IgD-negative memory B cell (primary cell): ENCODE data around the gene TXK. TPM values are rescaled to one million over a fixed set of nuclear protein-coding genes. Genes with fewer than 3 reads are reported as not detected.

ENCODE experiments used
- H3K27ac Mint-ChIP-seq, 3 donors: one replicate each; pipeline ENCODE4 v1.8.0; 2020 to 2022; ENCODE audit warnings: mild to moderate bottlenecking in 3 of 3, mixed read lengths in 3 of 3, moderate library complexity in 1 of 3
- H3K27me3 Mint-ChIP-seq: one replicate; pipeline ENCODE4 v1.8.0; 2021; ENCODE audit warnings: mixed read lengths
- H3K36me3 Mint-ChIP-seq: one replicate; pipeline ENCODE4 v1.8.0; 2020; ENCODE audit warnings: mild to moderate bottlenecking, mixed read lengths
- H3K4me1 Mint-ChIP-seq, 3 donors: one replicate each; pipeline ENCODE4 v1.8.0; 2020 to 2022; ENCODE audit warnings: mixed read lengths in 3 of 3, mild to moderate bottlenecking in 1 of 3
- H3K4me3 Mint-ChIP-seq, 4 donors: one replicate each; pipeline ENCODE4 v1.8.0; 2020 to 2022; ENCODE audit warnings: mild to moderate bottlenecking in 4 of 4, mixed read lengths in 4 of 4, moderate library complexity in 3 of 4
- H3K9me3 Mint-ChIP-seq, 3 donors: one replicate each; pipeline ENCODE4 v1.8.0; 2020 to 2021; ENCODE audit warnings: mixed read lengths in 3 of 3, mild to moderate bottlenecking in 1 of 3
- polyA plus RNA-seq: library from polyadenylated mRNA; unstranded; fragments of 300-500 nt; fragmentation: Illumina TruSeq; gene quantifications from one replicate; pipeline ENCODE4 v1.2.3, GENCODE V29; 2021

The TXK gene
- polyA plus RNA-seq, 1 donor from 2014 or later: 3.4 TPM

DNA sequence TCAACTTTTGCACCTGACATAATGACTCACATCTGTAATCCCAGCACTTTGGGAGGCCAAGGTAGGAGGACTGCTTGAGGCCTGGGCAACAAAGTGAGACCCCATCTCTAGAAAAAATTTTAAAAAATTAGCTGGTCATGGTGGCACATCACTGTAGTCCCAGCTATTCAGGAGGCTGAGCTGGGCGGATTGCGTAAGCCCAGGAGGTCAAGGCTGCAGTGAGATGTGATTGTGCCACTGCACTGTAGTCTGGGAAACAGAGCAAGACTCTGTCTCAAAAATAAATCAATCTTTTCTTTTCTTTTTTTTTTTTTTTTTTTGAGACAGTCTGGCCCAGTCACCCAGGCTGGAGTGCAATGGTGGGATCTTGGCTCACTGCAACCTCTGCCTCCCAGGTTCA is 65.0 kb downstream of the TXK start:
- Mint-ChIP-seq H3K4me3 (no peak overlapping the region), H3K9me3 (no peaks in the 10 kb centered on the region), H3K4me1 (peaks cover 0 to 1% (median 0%) of the 10 kb centered on the region in 3 donors), H3K36me3 (peaks cover 3% of the 10 kb centered on the region), H3K27me3 (no peaks in the 10 kb centered on the region), H3K27ac (no peak overlapping the region)

DNA sequence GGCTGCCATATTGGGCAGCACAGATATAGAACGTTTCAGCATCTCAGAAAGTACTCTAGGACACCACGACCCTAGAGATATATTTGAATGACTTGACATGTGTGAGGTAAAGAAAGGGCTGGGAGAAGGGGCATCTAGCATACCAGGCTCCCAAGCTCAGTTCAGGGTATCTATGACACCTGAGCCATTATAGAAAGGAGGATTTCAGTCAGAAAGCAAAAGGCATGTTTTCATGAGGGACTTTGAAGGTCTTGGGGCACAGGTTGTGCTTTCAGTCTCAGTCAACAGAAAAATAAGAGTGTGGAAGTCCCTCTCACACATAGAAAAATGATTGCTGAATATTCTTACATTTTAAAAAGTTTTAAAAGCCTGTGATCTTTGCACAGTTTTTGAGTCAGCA is 65.9 kb downstream of the TXK start:
- Mint-ChIP-seq H3K4me3 (no peak overlapping the region), H3K27ac (no peak overlapping the region), H3K9me3 (no peaks in the 10 kb centered on the region), H3K36me3 (no peaks in the 10 kb centered on the region), H3K4me1 (peaks cover 0 to 1% (median 0%) of the 10 kb centered on the region in 3 donors), H3K27me3 (no peaks in the 10 kb centered on the region)

DNA sequence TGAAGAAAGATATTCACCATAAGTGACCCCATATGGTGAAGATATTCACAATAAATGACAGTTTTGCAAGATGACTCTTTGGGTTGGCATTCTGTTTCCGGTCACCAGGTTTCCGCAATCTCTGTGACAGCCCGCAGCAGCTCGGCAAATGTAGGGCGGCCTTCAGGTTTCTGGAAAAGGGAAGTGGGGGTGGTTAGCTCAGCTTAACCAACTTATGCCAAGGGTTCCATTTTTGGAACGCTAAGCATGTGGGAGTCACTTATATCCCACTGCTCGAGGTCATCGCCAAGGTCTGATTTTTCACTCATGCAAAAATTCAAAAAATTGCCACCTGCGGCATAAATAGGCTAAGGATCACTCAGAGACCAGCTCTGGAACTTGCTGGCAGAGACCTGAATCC is 66.5 kb downstream of the TXK start:
- Mint-ChIP-seq H3K36me3 (peaks cover 2% of the 10 kb centered on the region), H3K4me3 (no peak overlapping the region), H3K27ac (no peak overlapping the region), H3K9me3 (no peaks in the 10 kb centered on the region), H3K4me1 (peaks cover 0 to 1% (median 0%) of the 10 kb centered on the region in 3 donors), H3K27me3 (no peaks in the 10 kb centered on the region)

DNA sequence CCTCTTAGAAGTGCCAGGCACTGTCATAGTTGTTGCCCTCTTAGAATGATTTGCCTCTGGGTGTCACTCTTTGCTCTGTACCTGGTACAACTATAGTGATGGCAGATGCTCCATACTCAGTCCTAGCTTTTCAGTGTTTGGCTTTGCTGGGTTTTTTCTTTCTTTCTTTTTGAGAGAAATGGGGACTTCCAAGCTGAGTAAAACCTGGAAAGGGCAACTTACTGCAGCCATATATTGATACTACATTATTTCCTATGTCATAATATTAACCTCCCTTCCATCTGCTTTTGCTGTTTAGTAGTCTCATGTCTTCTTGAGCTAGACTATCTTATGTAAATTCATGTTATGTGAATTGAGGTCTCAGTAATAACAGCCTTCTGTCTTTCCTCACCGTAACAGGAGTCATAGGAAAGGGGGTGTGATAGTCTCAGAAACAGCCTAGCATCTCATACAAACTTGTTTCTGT is 68.4 kb downstream of the TXK start:
- peaks cover 2% of the 10 kb centered on the region for H3K27me3 Mint-ChIP-seq
- peaks cover 0 to 1% (median 0%) of the 10 kb centered on the region in 3 donors for H3K4me1 Mint-ChIP-seq
- H3K27ac Mint-ChIP-seq: no peak overlapping the region
- H3K4me3 Mint-ChIP-seq: no peak overlapping the region
- peaks cover 2% of the 10 kb centered on the region for H3K36me3 Mint-ChIP-seq
- peaks cover 0 to 3% (median 0%) of the 10 kb centered on the region in 3 donors for H3K9me3 Mint-ChIP-seq

DNA sequence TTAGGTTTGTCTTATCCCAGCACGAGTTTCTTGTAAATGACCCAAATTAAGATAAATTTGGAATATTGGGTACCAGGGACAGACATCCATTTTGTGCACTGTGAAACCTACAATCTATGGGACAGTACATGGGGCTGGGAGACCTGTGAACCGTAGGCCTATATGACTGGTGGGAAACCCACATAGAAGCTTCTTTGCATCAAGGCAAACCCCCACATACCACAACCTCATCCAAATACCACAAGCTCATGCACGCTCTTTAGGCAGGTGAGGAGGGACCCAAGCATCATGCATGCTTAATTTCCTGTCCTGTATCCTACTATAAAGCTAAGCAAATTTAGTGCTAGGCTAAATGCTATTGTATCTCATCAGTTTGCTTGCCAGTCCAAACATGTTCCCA is 69.7 kb downstream of the TXK start:
- Mint-ChIP-seq H3K36me3 (peaks cover 2% of the 10 kb centered on the region), H3K4me3 (no peak overlapping the region), H3K4me1 (peaks cover 0 to 1% (median 0%) of the 10 kb centered on the region in 3 donors), H3K9me3 (peaks cover 1 to 7% (median 2%) of the 10 kb centered on the region in 3 donors), H3K27ac (no peak overlapping the region), H3K27me3 (peaks cover 4% of the 10 kb centered on the region)

DNA sequence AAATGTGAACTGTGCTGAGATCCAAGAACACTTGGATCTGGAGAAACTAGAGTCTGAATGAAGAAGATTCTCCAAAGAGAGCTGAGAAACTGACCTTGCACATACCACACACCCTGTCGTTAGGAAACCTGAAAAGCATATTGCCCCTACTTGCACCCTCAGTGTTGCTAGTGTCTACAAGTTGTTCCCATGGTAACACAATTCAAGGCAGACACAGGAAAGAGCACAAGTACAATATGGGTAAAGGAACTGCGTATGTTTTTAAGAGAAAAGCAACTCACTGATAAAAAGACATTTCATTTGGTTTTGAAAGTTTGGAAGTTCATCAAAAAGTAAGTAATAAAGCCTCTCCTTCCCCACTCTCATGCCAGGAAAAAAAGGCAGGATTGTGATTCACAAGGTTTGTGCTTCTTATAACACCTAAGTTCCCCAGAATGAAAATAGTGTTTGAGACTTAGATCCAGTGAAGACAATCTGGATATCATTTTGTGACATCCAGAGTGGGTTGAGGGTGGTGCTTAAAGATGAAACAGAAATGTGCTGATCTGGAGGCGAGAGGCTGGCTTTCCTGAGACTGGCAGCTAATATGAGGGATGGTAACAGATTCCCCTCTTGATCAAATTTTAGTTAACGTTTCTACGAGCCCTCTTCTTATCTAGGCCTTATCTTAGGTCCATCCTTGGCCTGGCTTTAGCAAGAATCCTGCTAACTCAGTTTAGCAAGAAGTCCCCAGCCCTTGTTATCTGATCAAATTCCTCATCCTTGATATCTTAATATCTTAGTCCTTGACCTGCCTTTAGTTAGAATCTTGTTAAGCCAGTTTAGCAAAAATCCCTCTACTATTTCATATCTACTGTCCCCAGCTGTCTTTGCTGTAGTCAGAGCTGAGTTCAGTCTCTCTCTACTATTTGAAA is 75.2 kb downstream of the TXK start:
- no peaks in the 10 kb centered on the region for H3K4me1 Mint-ChIP-seq
- H3K27me3 Mint-ChIP-seq: peaks cover 11% of the 10 kb centered on the region
- H3K9me3 Mint-ChIP-seq: peaks cover 1 to 7% (median 2%) of the 10 kb centered on the region in 3 donors
- peaks cover 2% of the 10 kb centered on the region for H3K36me3 Mint-ChIP-seq
- H3K4me3 Mint-ChIP-seq: no peak overlapping the region
- no peak overlapping the region for H3K27ac Mint-ChIP-seq

DNA sequence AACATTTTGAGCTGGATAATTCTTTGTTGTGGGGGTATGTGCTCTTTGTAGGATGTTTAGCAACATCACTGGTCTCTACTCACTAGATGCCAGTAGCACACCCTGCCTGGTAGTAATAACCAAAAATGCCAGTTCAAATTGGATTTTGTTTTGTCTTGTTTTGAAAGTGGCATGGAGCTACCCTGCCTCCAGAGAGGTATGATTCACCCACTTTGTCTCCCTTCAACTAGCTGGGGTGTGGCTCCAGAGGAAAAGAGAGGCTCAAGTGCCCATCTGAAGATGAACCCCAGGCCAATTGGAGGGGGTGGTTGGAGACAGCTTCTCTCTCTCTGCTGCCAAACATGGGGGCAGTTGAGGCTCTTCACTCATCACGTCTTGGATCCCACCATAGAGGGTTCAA is 83.0 kb downstream of the TXK start:
- Mint-ChIP-seq H3K27me3 (peaks cover 25% of the 10 kb centered on the region), H3K4me3 (no peak overlapping the region), H3K27ac (no peak overlapping the region), H3K36me3 (no peaks in the 10 kb centered on the region), H3K9me3 (no peaks in the 10 kb centered on the region), H3K4me1 (peaks cover 17 to 26% (median 21%) of the 10 kb centered on the region in 3 donors)

DNA sequence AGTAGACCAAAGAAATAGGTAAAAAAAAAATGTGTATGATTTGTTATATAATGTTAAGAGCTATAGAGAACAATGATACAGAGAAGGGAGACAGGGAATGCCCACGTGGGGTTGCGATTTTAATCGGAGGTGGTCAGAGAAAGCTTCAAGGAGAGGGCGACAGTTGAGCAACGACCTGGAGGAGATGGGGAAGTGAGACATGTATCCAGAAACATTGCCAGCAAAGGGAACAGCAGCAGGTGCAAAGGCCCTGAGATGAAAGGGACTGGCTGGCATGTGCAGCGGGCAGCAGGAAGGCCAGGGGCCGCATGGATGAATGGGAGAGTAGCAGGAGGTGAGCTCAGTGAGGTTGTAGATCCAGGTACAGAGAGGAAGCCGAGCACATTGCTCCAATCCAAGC is 84.6 kb downstream of the TXK start:
- Mint-ChIP-seq H3K9me3 (no peaks in the 10 kb centered on the region), H3K27me3 (peaks cover 39% of the 10 kb centered on the region), H3K27ac (no peak overlapping the region), H3K36me3 (no peaks in the 10 kb centered on the region), H3K4me3 (no peak overlapping the region), H3K4me1 (peaks cover 19 to 30% (median 27%) of the 10 kb centered on the region in 3 donors)

DNA sequence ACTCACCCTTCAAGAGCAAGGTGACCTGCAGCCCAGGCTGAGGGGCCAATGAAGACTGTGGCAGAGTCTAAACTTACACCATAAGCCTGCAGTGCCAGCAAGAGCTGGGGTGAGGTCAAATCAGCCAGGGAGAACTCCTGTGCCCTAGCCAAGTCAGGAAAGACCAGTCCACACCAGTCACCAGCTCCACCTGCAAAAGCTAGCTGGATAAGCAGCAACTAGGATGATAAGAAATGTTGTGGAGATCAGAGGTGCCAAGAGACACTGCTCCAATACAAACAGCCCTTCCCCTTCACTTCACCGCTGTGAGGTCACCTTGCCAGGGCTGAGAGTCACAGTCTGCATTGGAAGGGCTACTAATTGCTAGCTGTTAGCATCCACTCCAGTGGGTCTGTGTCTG is 86.2 kb downstream of the TXK start:
- Mint-ChIP-seq H3K36me3 (no peaks in the 10 kb centered on the region), H3K9me3 (no peaks in the 10 kb centered on the region), H3K27ac (no peak overlapping the region), H3K4me1 (peaks cover 19 to 39% (median 37%) of the 10 kb centered on the region in 3 donors), H3K4me3 (peak overlapping the region in 1 of 4 donors; percentile 19), H3K27me3 (peaks cover 54% of the 10 kb centered on the region)

DNA sequence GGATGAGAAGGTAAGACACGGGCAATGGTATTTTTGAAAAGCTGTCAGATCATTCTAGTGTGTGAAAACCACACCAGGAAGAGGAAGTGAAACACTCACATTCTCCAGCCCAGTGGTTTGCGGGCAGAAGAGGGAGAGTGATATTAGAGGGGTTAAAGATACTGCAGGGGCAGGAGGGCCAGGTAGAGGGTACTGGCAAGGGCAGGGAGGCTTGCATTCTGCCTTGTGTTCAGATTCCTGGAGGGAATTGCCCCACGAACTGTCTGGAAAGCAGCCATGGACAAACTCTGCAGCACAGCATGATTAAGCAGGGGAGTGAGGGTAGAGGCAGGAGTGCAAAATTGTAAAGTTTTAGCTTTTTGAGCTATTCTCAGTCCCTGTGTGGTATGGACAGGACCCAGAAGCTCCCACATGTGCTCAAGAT is 86.6 kb downstream of the TXK start:
- H3K36me3 Mint-ChIP-seq: no peaks in the 10 kb centered on the region
- H3K4me1 Mint-ChIP-seq: peaks cover 19 to 44% (median 42%) of the 10 kb centered on the region in 3 donors
- peak overlapping the region in 3 of 4 donors; percentile 1 to 85 (median 80) for H3K4me3 Mint-ChIP-seq
- H3K27me3 Mint-ChIP-seq: peaks cover 59% of the 10 kb centered on the region
- H3K9me3 Mint-ChIP-seq: no peaks in the 10 kb centered on the region
- H3K27ac Mint-ChIP-seq: peak overlapping the region in 1 of 3 donors; percentile 65

DNA sequence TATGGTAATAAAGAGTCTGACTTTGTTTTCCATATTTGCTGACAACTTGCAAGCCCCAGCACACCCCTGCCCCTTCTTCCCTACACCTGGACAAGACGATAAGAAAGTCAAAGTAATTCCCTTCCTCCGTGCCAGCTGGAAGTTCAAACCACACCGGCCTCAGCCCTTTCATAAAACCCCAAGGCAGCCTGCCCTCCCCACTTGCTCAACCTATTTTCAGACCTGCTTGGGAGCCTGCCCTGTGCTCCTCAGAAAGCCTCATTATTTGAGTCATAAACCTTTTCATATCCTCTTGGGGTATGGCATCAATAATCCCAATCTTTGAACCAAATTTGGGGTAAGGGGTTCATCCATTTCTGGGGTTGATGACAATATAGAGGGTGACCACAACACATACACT is 88.0 kb downstream of the TXK start:
- peaks cover 65% of the 10 kb centered on the region for H3K27me3 Mint-ChIP-seq
- no peak overlapping the region for H3K27ac Mint-ChIP-seq

DNA sequence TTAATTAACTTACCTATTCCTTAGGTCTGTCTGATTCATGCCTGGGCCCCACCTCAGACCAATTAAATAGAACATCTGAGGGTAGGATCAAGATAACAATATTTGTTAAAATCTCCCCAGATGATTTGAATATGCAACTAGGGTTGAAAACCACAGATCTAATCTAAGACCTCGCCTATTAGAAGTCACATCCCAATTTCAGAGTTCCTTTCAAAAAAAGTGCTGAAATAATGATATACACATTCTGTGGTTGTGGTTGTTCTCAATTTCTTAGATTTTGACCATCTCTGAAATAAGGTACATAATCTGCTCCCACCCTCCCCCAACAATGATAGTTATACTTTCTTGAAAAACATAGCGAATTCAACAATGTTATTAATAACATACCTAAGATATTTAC is 89.8 kb downstream of the TXK start:
- H3K27ac Mint-ChIP-seq: no peak overlapping the region
- H3K9me3 Mint-ChIP-seq: no peaks in the 10 kb centered on the region
- no peaks in the 10 kb centered on the region for H3K36me3 Mint-ChIP-seq
- H3K4me1 Mint-ChIP-seq: peaks cover 17 to 47% (median 44%) of the 10 kb centered on the region in 3 donors
- no peak overlapping the region for H3K4me3 Mint-ChIP-seq
- peaks cover 55% of the 10 kb centered on the region for H3K27me3 Mint-ChIP-seq

More for the DNA sequence above, 88.0 kb downstream of the TXK start:
- Mint-ChIP-seq H3K4me1 (peaks cover 19 to 49% (median 47%) of the 10 kb centered on the region in 3 donors), H3K36me3 (no peaks in the 10 kb centered on the region), H3K9me3 (no peaks in the 10 kb centered on the region), H3K4me3 (peak overlapping the region in 1 of 4 donors; percentile 35)

DNA sequence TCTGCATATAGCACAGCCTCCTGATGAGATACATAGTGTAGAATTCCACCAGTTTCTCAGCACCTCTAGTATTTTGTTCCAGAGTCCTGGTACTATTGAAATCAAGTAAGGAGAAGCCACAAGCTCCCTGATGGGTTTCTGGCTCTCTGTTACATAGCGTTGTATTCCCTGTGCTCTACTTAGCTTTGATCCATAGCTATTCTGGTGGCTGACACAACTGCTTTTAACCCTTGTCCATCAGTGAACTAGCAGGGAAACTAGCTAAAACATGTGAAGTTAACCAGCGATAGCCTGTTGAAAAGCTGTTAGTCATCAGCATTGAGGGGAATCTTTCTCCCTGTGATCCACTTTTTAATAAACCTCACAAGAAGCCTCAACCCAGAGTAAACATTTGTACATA is 90.5 kb downstream of the TXK start:
- Mint-ChIP-seq H3K4me1 (peaks cover 14 to 47% (median 44%) of the 10 kb centered on the region in 3 donors), H3K36me3 (no peaks in the 10 kb centered on the region), H3K27ac (no peak overlapping the region), H3K27me3 (peaks cover 54% of the 10 kb centered on the region), H3K4me3 (no peak overlapping the region), H3K9me3 (no peaks in the 10 kb centered on the region)

DNA sequence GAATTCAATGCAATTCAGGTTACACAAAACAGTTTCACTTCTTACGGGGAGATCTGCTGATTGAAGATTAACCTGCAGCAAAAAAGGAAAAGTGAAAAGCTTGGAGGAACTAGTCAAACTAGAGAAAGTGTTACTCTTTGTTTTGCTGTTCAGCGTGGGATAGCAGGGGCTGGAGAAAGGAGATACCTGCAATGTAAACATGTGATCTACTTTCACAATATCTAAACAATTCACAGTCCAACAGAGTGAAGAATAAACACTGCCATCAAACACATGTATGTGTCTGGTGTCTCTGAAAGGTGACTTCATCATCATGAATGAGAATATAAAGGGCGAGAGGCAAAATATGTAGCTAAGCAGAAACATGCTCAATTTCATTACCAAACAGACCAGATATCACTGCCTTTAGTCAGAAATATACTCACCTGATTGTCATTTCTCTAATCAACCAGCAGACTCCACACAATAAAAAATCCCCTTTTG is 91.0 kb downstream of the TXK start:
- Mint-ChIP-seq H3K27ac (no peak overlapping the region), H3K27me3 (peaks cover 54% of the 10 kb centered on the region), H3K4me1 (peaks cover 11 to 43% (median 42%) of the 10 kb centered on the region in 3 donors), H3K36me3 (no peaks in the 10 kb centered on the region), H3K4me3 (no peak overlapping the region), H3K9me3 (no peaks in the 10 kb centered on the region)

DNA sequence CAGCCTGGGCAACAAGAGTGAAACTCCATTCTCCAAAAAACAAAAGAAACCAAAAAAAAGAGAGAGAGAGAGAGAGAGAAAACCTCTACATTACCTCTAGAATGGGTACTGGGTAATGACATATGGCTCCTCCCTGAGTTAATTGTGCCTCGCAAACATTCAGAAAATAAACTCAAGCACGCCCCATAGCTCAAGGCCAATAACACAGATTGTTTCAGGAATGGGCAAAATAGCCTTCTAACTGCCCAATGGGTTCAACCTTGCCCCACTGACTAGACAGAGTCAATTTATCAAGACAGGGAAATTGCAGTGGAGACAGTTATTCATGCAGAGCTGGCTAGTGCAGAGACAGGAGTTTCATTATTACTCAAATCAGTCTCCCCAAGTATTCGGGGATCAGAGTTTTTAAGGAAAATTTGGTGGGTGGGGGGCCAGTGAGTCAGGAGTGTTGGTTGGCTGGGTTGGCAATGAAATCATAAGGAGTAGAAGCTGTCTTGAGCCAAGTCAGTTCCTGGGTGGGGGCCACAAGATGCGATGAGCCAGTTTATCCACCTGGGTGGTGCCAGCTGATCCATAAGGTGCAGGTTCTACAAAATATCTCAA is 92.4 kb downstream of the TXK start:
- Mint-ChIP-seq H3K9me3 (no peaks in the 10 kb centered on the region), H3K4me3 (no peak overlapping the region), H3K27ac (no peak overlapping the region), H3K27me3 (peaks cover 50% of the 10 kb centered on the region), H3K36me3 (no peaks in the 10 kb centered on the region), H3K4me1 (peaks cover 10 to 37% (median 34%) of the 10 kb centered on the region in 3 donors)
